Measurements from ENCODE around the gene ATP6V0A1.

GRCh38 chr17:42544874-42545283, 86.2 kb downstream of the ATP6V0A1 start:
- no peak for TF ChIP-seq CTCF (IDR thresholded peaks at IDR 0.05)
- no peak for TF ChIP-seq POLR2AphosphoS5 (IDR thresholded peaks at IDR 0.05; ENCODE audit: low read depth, low read length)
- no peak for TF ChIP-seq REST (IDR thresholded peaks at IDR 0.05; ENCODE audit: insufficient read depth in 1 of 2, low read depth in 2 of 2, low read length in 1 of 2)
- no peak for TF ChIP-seq SIN3A (IDR thresholded peaks at IDR 0.05; ENCODE audit: borderline replicate concordance, insufficient read depth, low read depth, low read length)

All from Panc1 (cell line).